Left lobe of liver (tissue), 2 donors: ENCODE measurements around the gene TXNL1. TPM values are rescaled to one million over a fixed set of nuclear protein-coding genes. Genes with fewer than 3 reads are reported as not detected.
A peak's percentile ranks its signal among the peaks of the same experiment; 100 is the strongest.
"Not testable (repeated sequence)": the region's sequence is repeated elsewhere in the genome, so short reads cannot be mapped to it uniquely, and the experiment has no call there.

Experiments used
- ATAC-seq: fragments of 200-7000 bp; cut with Tn5 transposase; one replicate; pipeline ENCODE4 v1.9.1; 2020; ENCODE audit warnings: mild to moderate bottlenecking, moderate library complexity
- DNase-seq: peaks from one replicate; pipeline ENCODE4 v3.0.0-alpha.2; 2020; ENCODE audit warnings: low spot score
- total RNA-seq: library from RNA; stranded (reverse); gene quantifications from one replicate; pipeline ENCODE4 v1.2.1, GENCODE V29; 2021
- donor health status: DM: no; HTN: no; CAD: no; lungs with moderate emphysema.
- donor health status: DM: no; HTN: yes; CAD: no.

Gene TXNL1
- total RNA-seq, 1 donor from 2014 or later = 28.7 TPM

GRCh38 chr18:56574861-56575260 lies 63.5 kb downstream of the TXNL1 start:
- DNase-seq (no peak), ATAC-seq (peak; percentile 67)

- DNase-seq, ATAC-seq: not testable (repeated sequence)
Observed at GRCh38 chr18:56572267-56572666, 66.1 kb downstream of the TXNL1 start.

- ATAC-seq (peak; percentile 84), DNase-seq (no peak)
Observed at GRCh38 chr18:56570978-56571377, 67.4 kb downstream of the TXNL1 start.

GRCh38 chr18:56569416-56569815 lies 69.0 kb downstream of the TXNL1 start:
- DNase-seq = no peak
- ATAC-seq = no peak

GRCh38 chr18:56568986-56569385 lies 69.4 kb downstream of the TXNL1 start:
- DNase-seq (no peak), ATAC-seq (peak; percentile 51)

- DNase-seq (no peak), ATAC-seq (peak; percentile 51)
Observed at GRCh38 chr18:56565551-56566345, 72.6 kb downstream of the TXNL1 start.

- no peak for ATAC-seq
- no peak for DNase-seq
Observed at GRCh38 chr18:56565046-56565445, 73.3 kb downstream of the TXNL1 start.

GRCh38 chr18:56563568-56563967 lies 74.8 kb downstream of the TXNL1 start:
- DNase-seq (no peak), ATAC-seq (no peak)

- DNase-seq (no peak), ATAC-seq (peak; percentile 45)
Observed at GRCh38 chr18:56562479-56562878, 75.9 kb downstream of the TXNL1 start.

- DNase-seq (no peak), ATAC-seq (no peak)
Observed at GRCh38 chr18:56560992-56561391, 77.4 kb downstream of the TXNL1 start.

- DNase-seq (no peak), ATAC-seq (no peak)
Observed at GRCh38 chr18:56559044-56559443, 79.3 kb downstream of the TXNL1 start.

GRCh38 chr18:56556907-56557306 lies 81.5 kb downstream of the TXNL1 start:
- no peak for ATAC-seq

GRCh38 chr18:56550121-56550520 lies 88.3 kb downstream of the TXNL1 start:
- DNase-seq (no peak), ATAC-seq (no peak)

More at GRCh38 chr18:56556907-56557306, 81.5 kb downstream of the TXNL1 start:
- DNase-seq = no peak

Other genes with a start within 250 kb of the TXNL1 start
- 15.4 TPM for gene WDR7, start 12.8 kb upstream of the TXNL1 start, total RNA-seq